Neural progenitor cell (in vitro differentiated cells): Measurements from ENCODE around the gene MYO1F. TPM values are rescaled to one million over a fixed set of nuclear protein-coding genes. Genes with fewer than 3 reads are reported as not detected.

Source experiments
- DNase-seq: peaks from one replicate; pipeline ENCODE4 v3.0.0-alpha.2; 2016; ENCODE audit warnings: low spot score
- H2AFZ ChIP-seq: fragments of 200-600 bp; sonication (generic); replicated peaks from 2 replicates; pipeline ENCODE4 v1.6.1; 2016; ENCODE audit warnings: antibody characterized with exemption
- H3F3A ChIP-seq: fragments of 200-600 bp; sonication (generic); 2 replicates; pipeline ENCODE4 v1.6.1; 2016; ENCODE audit warnings: antibody characterized with exemption, low read depth
- H3K27ac ChIP-seq: fragments of 200-600 bp; sonication (generic); 2 replicates; pipeline ENCODE4 v1.5.1; 2016; ENCODE audit warnings: mild to moderate bottlenecking
- H3K27me3 ChIP-seq: fragments of 200-600 bp; sonication (generic); 2 replicates; pipeline ENCODE4 v1.6.1; 2016; ENCODE audit warnings: mild to moderate bottlenecking, moderate library complexity
- H3K36me3 ChIP-seq: fragments of 200-600 bp; sonication (generic); 2 replicates; pipeline ENCODE4 v1.5.1; 2016
- H3K4me1 ChIP-seq: fragments of 200-600 bp; sonication (generic); 2 replicates; pipeline ENCODE4 v1.6.1; 2016; ENCODE audit warnings: mixed run types
- H3K4me2 ChIP-seq: fragments of 200-600 bp; sonication (generic); 2 replicates; pipeline ENCODE4 v1.6.1; 2016
- H3K4me3 ChIP-seq: fragments of 200-600 bp; sonication (generic); 2 replicates; pipeline ENCODE4 v1.5.1; 2016
- H3K79me2 ChIP-seq: fragments of 200-600 bp; sonication (generic); 2 replicates; pipeline ENCODE4 v1.6.1; 2016; ENCODE audit warnings: low read depth
- H3K9ac ChIP-seq: fragments of 200-600 bp; sonication (generic); 2 replicates; pipeline ENCODE4 v1.6.1; 2016
- H3K9me3 ChIP-seq: fragments of 200-600 bp; sonication (generic); 2 replicates; pipeline ENCODE4 v1.5.1; 2016; ENCODE audit warnings: low read depth
- H4K20me1 ChIP-seq: fragments of 200-600 bp; sonication (generic); 2 replicates; pipeline ENCODE4 v1.6.1; 2016; ENCODE audit warnings: low read depth
- H3K27ac Mint-ChIP-seq: 3 replicates; pipeline ENCODE4 v1.8.0; 2021; ENCODE audit warnings: mixed read lengths
- H3K27me3 Mint-ChIP-seq: 2 replicates; pipeline ENCODE4 v1.8.0; 2022; ENCODE audit warnings: low read depth, mild to moderate bottlenecking, inconsistent platforms, moderate library complexity, mixed read lengths; ENCODE audit not compliant: insufficient read depth
- H3K36me3 Mint-ChIP-seq: 3 replicates; pipeline ENCODE4 v1.8.0; 2021; ENCODE audit warnings: mixed read lengths
- H3K4me1 Mint-ChIP-seq: 3 replicates; pipeline ENCODE4 v1.8.0; 2021; ENCODE audit warnings: mixed read lengths
- H3K4me3 Mint-ChIP-seq: 3 replicates; pipeline ENCODE4 v1.8.0; 2021; ENCODE audit warnings: mild to moderate bottlenecking, moderate library complexity, mixed read lengths
- H3K9me3 Mint-ChIP-seq: 3 replicates; pipeline ENCODE4 v1.8.0; 2020; ENCODE audit warnings: mixed read lengths
- EZH2 ChIP-seq: fragments of 200-600 bp; sonication (generic); IDR thresholded peaks from 2 replicates; pipeline ENCODE4 v1.6.1; 2017; ENCODE audit warnings: antibody characterized with exemption, mild to moderate bottlenecking, moderate library complexity
- EZH2phosphoT487 ChIP-seq: fragments of 200-600 bp; sonication (generic); IDR thresholded peaks from 2 replicates; pipeline ENCODE4 v1.6.1; 2017; ENCODE audit warnings: antibody characterized with exemption
- total RNA-seq: library from RNA; depleted of rRNA; stranded (reverse); fragments of >200 nt; gene quantifications from 2 replicates; pipeline ENCODE4 v1.2.3, GENCODE V29; 2015; ENCODE audit warnings: low replicate concordance
- TF ChIP-seq, protein P1 (sequence below): fragments of 200-600 bp; sonication (generic); IDR thresholded peaks from 2 replicates; pipeline ENCODE4 v1.5.1; 2017; ENCODE audit warnings: antibody characterized with exemption, mild to moderate bottlenecking

MYO1F gene
- total RNA-seq, 1 donor from 2014 or later = 0.15 TPM

GRCh38 chr19:8539621-8540149 is 37.6 kb downstream of the MYO1F start:
- Mint-ChIP-seq H3K36me3 (peaks cover 2% of the 10 kb centered on the region), H3K27me3 (peaks cover 4% of the 10 kb centered on the region), H3K9me3 (no peaks in the 10 kb centered on the region)

GRCh38 chr19:8537099-8537498 is 40.1 kb downstream of the MYO1F start:
- no peaks in the 10 kb centered on the region for H4K20me1 ChIP-seq
- H3K4me1 Mint-ChIP-seq = no peaks in the 10 kb centered on the region
- no peak overlapping the region for H3K4me3 Mint-ChIP-seq
- no peak overlapping the region for H3K27ac ChIP-seq
- TF ChIP-seq EZH2phosphoT487 = no peak
- no peak for TF ChIP-seq EZH2
- H2AFZ ChIP-seq = no peak overlapping the region
- no peaks in the 10 kb centered on the region for H3F3A ChIP-seq
- H3K4me3 ChIP-seq = no peak overlapping the region
- H3K27me3 ChIP-seq = no peaks in the 10 kb centered on the region
- no peak for DNase-seq
- H3K27me3 Mint-ChIP-seq = peaks cover 4% of the 10 kb centered on the region
- no peak overlapping the region for H3K27ac Mint-ChIP-seq
- no peaks in the 10 kb centered on the region for H3K79me2 ChIP-seq
- no peaks in the 10 kb centered on the region for H3K9me3 Mint-ChIP-seq
- no peaks in the 10 kb centered on the region for H3K36me3 ChIP-seq
- H3K36me3 Mint-ChIP-seq = peaks cover 2% of the 10 kb centered on the region
- no peak overlapping the region for H3K4me2 ChIP-seq
- no peak overlapping the region for H3K9ac ChIP-seq
- no peaks in the 10 kb centered on the region for H3K4me1 ChIP-seq
- no peaks in the 10 kb centered on the region for H3K9me3 ChIP-seq

More at GRCh38 chr19:8539621-8540149, 37.6 kb downstream of the MYO1F start:
- DNase-seq = no peak
- no peaks in the 10 kb centered on the region for H3K9me3 ChIP-seq
- H3K4me2 ChIP-seq = no peak overlapping the region
- no peaks in the 10 kb centered on the region for H3K79me2 ChIP-seq
- TF ChIP-seq, protein P1, sequence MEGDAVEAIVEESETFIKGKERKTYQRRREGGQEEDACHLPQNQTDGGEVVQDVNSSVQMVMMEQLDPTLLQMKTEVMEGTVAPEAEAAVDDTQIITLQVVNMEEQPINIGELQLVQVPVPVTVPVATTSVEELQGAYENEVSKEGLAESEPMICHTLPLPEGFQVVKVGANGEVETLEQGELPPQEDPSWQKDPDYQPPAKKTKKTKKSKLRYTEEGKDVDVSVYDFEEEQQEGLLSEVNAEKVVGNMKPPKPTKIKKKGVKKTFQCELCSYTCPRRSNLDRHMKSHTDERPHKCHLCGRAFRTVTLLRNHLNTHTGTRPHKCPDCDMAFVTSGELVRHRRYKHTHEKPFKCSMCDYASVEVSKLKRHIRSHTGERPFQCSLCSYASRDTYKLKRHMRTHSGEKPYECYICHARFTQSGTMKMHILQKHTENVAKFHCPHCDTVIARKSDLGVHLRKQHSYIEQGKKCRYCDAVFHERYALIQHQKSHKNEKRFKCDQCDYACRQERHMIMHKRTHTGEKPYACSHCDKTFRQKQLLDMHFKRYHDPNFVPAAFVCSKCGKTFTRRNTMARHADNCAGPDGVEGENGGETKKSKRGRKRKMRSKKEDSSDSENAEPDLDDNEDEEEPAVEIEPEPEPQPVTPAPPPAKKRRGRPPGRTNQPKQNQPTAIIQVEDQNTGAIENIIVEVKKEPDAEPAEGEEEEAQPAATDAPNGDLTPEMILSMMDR = no peak
- TF ChIP-seq EZH2phosphoT487 = no peak
- no peak for TF ChIP-seq EZH2
- H4K20me1 ChIP-seq = no peaks in the 10 kb centered on the region
- H3K4me3 ChIP-seq = no peak overlapping the region
- no peak overlapping the region for H3K27ac ChIP-seq
- H3K36me3 ChIP-seq = no peaks in the 10 kb centered on the region
- H3F3A ChIP-seq = no peaks in the 10 kb centered on the region
- no peaks in the 10 kb centered on the region for H3K4me1 ChIP-seq
- H3K4me3 Mint-ChIP-seq = no peak overlapping the region
- H3K27me3 ChIP-seq = no peaks in the 10 kb centered on the region
- no peak overlapping the region for H3K9ac ChIP-seq
- H3K4me1 Mint-ChIP-seq = no peaks in the 10 kb centered on the region
- H2AFZ ChIP-seq = no peak overlapping the region
- no peak overlapping the region for H3K27ac Mint-ChIP-seq

- Mint-ChIP-seq H3K9me3 (no peaks in the 10 kb centered on the region), H3K36me3 (no peaks in the 10 kb centered on the region), H3K4me3 (no peak overlapping the region), H3K27me3 (peaks cover 4% of the 10 kb centered on the region), H3K27ac (no peak overlapping the region), H3K4me1 (no peaks in the 10 kb centered on the region)
- Histone ChIP-seq H3K79me2 (no peaks in the 10 kb centered on the region), H3K36me3 (no peaks in the 10 kb centered on the region), H3K4me2 (no peak overlapping the region), H3K27ac (no peak overlapping the region), H3K4me3 (no peak overlapping the region), H2AFZ (no peak overlapping the region), H3K27me3 (no peaks in the 10 kb centered on the region), H3K4me1 (no peaks in the 10 kb centered on the region), H3F3A (no peaks in the 10 kb centered on the region), H3K9ac (no peak overlapping the region), H4K20me1 (no peaks in the 10 kb centered on the region), H3K9me3 (no peaks in the 10 kb centered on the region)
- no peak for DNase-seq
- no peak for TF ChIP-seq EZH2
- no peak for TF ChIP-seq EZH2phosphoT487
- TF ChIP-seq, protein P1 = no peak
Measured at GRCh38 chr19:8536282-8536681, 41.0 kb downstream of the MYO1F start.

DNA sequence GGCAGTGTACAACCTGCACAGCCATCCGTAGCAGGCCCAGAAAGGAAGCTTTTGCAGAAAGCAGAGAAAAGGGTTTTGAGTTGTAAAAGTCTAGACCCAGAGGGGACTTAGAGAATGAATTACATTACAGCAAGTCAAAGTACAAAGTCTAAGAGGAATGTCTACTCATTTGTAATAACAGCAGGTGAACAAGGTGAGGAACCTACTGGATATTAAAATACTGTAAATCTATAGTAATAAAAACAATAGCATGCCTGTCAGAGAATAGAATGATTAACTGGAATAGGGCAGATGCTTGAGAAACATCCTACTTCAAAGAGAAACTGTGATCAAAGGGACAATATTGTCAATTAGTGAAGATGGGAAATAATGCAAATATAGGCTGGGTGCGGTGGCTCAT is 45.0 kb downstream of the MYO1F start:
- H3K4me3 ChIP-seq = no peak overlapping the region
- H3K4me1 ChIP-seq = no peaks in the 10 kb centered on the region
- TF ChIP-seq EZH2 (no peak), EZH2phosphoT487 (no peak)
- TF ChIP-seq, protein P1 = no peak
- peaks cover 12% of the 10 kb centered on the region for H3K27me3 Mint-ChIP-seq
- H3K4me3 Mint-ChIP-seq = no peak overlapping the region
- peaks cover 3% of the 10 kb centered on the region for H4K20me1 ChIP-seq
- no peak overlapping the region for H3K9ac ChIP-seq
- H3K79me2 ChIP-seq = no peaks in the 10 kb centered on the region
- no peaks in the 10 kb centered on the region for H3K4me1 Mint-ChIP-seq
- H3F3A ChIP-seq = no peaks in the 10 kb centered on the region
- no peaks in the 10 kb centered on the region for H3K9me3 ChIP-seq
- DNase-seq = no peak
- H3K27me3 ChIP-seq = peaks cover under 1% of the 10 kb centered on the region
- H3K36me3 Mint-ChIP-seq = peaks cover 5% of the 10 kb centered on the region
- no peak overlapping the region for H3K27ac ChIP-seq
- no peaks in the 10 kb centered on the region for H3K36me3 ChIP-seq
- no peak overlapping the region for H3K27ac Mint-ChIP-seq
- no peaks in the 10 kb centered on the region for H3K9me3 Mint-ChIP-seq
- H3K4me2 ChIP-seq = no peak overlapping the region
- no peak overlapping the region for H2AFZ ChIP-seq
